Peyer's patch (tissue), 4 donors: ENCODE data around the gene ZNF407. TPM values are rescaled to one million over a fixed set of nuclear protein-coding genes. Genes with fewer than 3 reads are reported as not detected.
A peak's percentile ranks its signal among the peaks of the same experiment; 100 is the strongest.

Experiments used
- DNase-seq, 3 donors: peaks; one replicate each; pipeline ENCODE4 v3.0.0-alpha.2; 2017 to 2019
- H3K27ac ChIP-seq, 4 donors: fragments of 200-600 bp; sonication (generic); one replicate each; pipeline ENCODE4 v1.5.1; 2016 to 2019
- H3K27me3 ChIP-seq, 2 donors: fragments of 200-600 bp; sonication (generic); one replicate each; pipeline ENCODE4 v1.5.1; 2019
- H3K36me3 ChIP-seq, 3 donors: fragments of 200-600 bp; sonication (generic); one replicate each; pipeline ENCODE4 v1.5.1; 2016 to 2019
- H3K4me1 ChIP-seq, 4 donors: fragments of 200-600 bp; sonication (generic); one replicate each; pipeline ENCODE4 v1.5.1; 2016 to 2019
- H3K4me3 ChIP-seq, 4 donors: fragments of 200-600 bp; sonication (generic); 1 replicate in 3 of 4; 2 replicates in 1 of 4; pipeline ENCODE4 v1.5.1; 2016 to 2019; ENCODE audit warnings: mild to moderate bottlenecking in 1 of 4
- H3K9me3 ChIP-seq, 4 donors: fragments of 200-600 bp; sonication (generic); one replicate each; pipeline ENCODE4 v1.5.1; 2016 to 2019; ENCODE audit warnings: mild to moderate bottlenecking in 1 of 4
- POLR2A ChIP-seq, 2 donors: fragments of 450-650 bp; IDR thresholded peaks; one replicate each; pipeline ENCODE4 v1.5.1; 2017; ENCODE audit warnings: antibody characterized with exemption in 2 of 2, mild to moderate bottlenecking in 2 of 2, moderate library complexity in 2 of 2
- total RNA-seq, 4 donors: library from RNA; depleted of rRNA; stranded (reverse); fragments of >200 nt; gene quantifications; one replicate each; pipeline ENCODE4 v1.1.0, GENCODE V29; 2016
- TF ChIP-seq, protein P1 (sequence below), 6 experiments: fragments of 450-650 bp in 4 of 6; fragments of 200-600 bp in 2 of 6; sonication (generic) in 1 of 6; IDR thresholded peaks; one replicate each; pipeline ENCODE4 v1.5.1; 2017 to 2019; ENCODE audit warnings: antibody characterized with exemption in 6 of 6, mild to moderate bottlenecking in 3 of 6, moderate library complexity in 1 of 6

ZNF407 gene
- total RNA-seq, 4 donors from 2014 or later, result 24.0 to 54.5 (median 32.3) TPM

DNA sequence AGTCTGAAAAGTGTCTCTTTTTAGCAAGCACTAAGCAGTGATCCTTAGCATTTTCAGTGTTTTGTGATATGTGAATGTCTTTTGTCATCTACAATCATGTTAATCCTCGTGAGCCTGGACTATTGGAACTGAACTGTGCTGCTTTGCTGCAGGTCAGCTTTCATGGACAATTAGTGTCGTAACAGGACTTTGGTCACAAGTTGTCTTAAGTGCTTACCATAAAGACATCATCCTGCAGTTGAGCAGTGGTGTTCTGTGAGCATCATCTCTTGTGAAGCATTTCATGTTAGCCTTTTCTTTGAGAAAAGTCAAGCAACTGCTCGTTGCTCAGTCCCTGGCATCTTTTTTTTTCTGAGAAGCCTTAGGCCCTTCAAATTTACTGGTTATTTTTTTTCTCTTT lies 135.9 kb downstream of the ZNF407 start:
- peak in 1 of 3 donors; percentile 67 for DNase-seq
- Histone ChIP-seq H3K27ac (no peak overlapping the region), H3K36me3 (no peaks in the 10 kb centered on the region), H3K27me3 (no peaks in the 10 kb centered on the region), H3K9me3 (no peaks in the 10 kb centered on the region), H3K4me3 (no peak overlapping the region), H3K4me1 (no peaks in the 10 kb centered on the region)
- TF ChIP-seq POLR2A (IDR thresholded peaks at IDR 0.05), result no peak
- TF ChIP-seq, protein P1, sequence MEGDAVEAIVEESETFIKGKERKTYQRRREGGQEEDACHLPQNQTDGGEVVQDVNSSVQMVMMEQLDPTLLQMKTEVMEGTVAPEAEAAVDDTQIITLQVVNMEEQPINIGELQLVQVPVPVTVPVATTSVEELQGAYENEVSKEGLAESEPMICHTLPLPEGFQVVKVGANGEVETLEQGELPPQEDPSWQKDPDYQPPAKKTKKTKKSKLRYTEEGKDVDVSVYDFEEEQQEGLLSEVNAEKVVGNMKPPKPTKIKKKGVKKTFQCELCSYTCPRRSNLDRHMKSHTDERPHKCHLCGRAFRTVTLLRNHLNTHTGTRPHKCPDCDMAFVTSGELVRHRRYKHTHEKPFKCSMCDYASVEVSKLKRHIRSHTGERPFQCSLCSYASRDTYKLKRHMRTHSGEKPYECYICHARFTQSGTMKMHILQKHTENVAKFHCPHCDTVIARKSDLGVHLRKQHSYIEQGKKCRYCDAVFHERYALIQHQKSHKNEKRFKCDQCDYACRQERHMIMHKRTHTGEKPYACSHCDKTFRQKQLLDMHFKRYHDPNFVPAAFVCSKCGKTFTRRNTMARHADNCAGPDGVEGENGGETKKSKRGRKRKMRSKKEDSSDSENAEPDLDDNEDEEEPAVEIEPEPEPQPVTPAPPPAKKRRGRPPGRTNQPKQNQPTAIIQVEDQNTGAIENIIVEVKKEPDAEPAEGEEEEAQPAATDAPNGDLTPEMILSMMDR (IDR thresholded peaks at IDR 0.05), result no peak

DNA sequence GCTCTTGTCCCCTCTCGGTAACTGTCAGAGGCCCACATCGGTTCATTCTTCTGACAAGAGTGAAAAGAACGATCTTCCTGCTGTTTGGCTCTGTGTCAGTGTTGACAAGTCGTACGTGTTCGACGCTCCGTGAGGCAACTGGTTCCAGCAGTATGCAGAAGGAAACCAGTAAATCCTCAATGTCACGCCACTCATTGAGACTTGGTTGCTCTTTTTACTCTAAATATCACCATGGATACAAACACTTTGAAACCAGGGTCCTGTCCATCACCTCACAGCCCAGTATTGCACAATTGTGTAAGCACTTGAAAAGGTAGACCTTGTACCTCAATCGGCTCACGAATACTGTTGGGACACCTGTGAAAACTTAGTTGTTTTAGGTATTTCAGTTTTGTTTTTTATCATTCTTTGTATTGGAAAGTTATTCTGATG lies 136.4 kb downstream of the ZNF407 start:
- Histone ChIP-seq H3K27me3 (no peaks in the 10 kb centered on the region), H3K4me3 (no peak overlapping the region), H3K36me3 (no peaks in the 10 kb centered on the region), H3K27ac (no peak overlapping the region), H3K9me3 (no peaks in the 10 kb centered on the region), H3K4me1 (no peaks in the 10 kb centered on the region)
- no peak for DNase-seq
- no peak for TF ChIP-seq POLR2A (IDR thresholded peaks at IDR 0.05)
- TF ChIP-seq, protein P1 (IDR thresholded peaks at IDR 0.05), result no peak

DNA sequence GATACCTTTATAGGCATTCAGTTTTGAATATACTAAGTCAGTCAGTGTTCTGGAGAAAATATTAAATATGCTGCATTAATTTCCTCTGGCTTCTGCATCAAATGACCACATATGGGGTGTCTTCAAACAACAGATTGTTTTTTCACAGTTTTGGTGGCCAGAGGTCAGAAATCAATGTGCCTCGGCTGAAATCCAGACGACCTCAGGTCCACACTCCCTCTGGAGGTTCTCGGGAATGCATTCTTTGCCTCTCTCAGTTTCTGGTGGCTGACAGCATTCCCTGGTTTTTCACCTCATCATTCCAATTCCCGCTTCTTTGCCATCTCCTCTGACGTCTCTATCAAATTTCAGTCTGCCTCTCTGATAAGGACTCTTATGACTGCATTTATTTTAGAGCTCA lies 142.3 kb downstream of the ZNF407 start:
- TF ChIP-seq POLR2A (IDR thresholded peaks at IDR 0.05), result no peak
- TF ChIP-seq, protein P1 (IDR thresholded peaks at IDR 0.05), result no peak
- Histone ChIP-seq H3K4me3 (no peak overlapping the region), H3K27ac (no peak overlapping the region), H3K9me3 (no peaks in the 10 kb centered on the region), H3K4me1 (no peaks in the 10 kb centered on the region), H3K27me3 (no peaks in the 10 kb centered on the region), H3K36me3 (no peaks in the 10 kb centered on the region)
- DNase-seq, result no peak

- H3K27ac ChIP-seq, result no peak overlapping the region
- H3K4me3 ChIP-seq, result no peak overlapping the region
- DNase-seq, result no peak
- TF ChIP-seq POLR2A (IDR thresholded peaks at IDR 0.05), result no peak
- TF ChIP-seq, protein P1 (IDR thresholded peaks at IDR 0.05), result no peak
- no peaks in the 10 kb centered on the region for H3K9me3 ChIP-seq
- H3K4me1 ChIP-seq, result no peaks in the 10 kb centered on the region
- no peaks in the 10 kb centered on the region for H3K27me3 ChIP-seq
- no peaks in the 10 kb centered on the region for H3K36me3 ChIP-seq
These were observed 145.0 kb downstream of the ZNF407 start for GRCh38 chr18:74742573-74743243.

DNA sequence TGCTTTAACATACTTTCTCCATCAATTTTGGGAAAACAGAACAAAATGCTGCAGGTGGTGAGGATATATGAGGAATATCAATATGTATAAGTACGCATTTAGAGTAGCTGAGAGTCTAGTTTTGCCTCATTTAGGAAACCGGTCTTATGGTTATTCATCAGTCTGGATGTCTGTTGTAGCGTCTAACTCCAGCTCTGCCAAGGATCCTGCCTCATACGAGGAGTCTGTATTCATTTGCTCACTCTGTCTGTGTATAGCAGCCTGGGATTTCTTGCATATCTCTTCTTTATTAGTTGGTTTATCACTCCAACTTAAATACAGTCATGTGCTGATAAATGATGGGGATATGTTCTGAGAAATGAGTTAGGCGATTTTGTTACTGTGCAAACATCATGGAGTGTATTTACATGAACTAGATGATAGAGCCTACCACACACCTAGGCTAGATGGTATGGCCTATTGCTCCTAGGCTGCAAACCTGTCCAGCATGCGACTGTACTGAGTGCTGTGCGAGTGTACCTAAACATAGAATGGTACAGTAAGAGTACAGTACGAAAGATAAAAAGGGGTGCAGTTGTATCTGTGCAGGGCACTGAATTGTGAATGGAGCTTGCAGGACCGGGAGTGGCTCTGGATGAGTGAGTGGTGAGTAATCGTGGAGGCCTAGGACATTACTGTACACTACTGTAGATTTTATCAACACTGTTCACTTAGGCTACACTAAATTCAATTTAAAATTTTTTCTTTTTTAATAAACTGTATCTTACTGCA lies 148.1 kb downstream of the ZNF407 start:
- no peak for TF ChIP-seq POLR2A (IDR thresholded peaks at IDR 0.05)
- TF ChIP-seq, protein P1 (IDR thresholded peaks at IDR 0.05), result no peak
- Histone ChIP-seq H3K27me3 (no peaks in the 10 kb centered on the region), H3K4me3 (no peak overlapping the region), H3K27ac (no peak overlapping the region), H3K9me3 (no peaks in the 10 kb centered on the region), H3K4me1 (no peaks in the 10 kb centered on the region), H3K36me3 (no peaks in the 10 kb centered on the region)
- DNase-seq, result peak in 1 of 3 donors; percentile 57
